Neural progenitor cell (in vitro differentiated cells): ENCODE results near the gene ABCG5. TPM values are rescaled to one million over a fixed set of nuclear protein-coding genes. Genes with fewer than 3 reads are reported as not detected.

Experiments used
- DNase-seq: peaks from one replicate; pipeline ENCODE4 v3.0.0-alpha.2; 2016; ENCODE audit warnings: low spot score
- H2AFZ ChIP-seq: fragments of 200-600 bp; sonication (generic); replicated peaks from 2 replicates; pipeline ENCODE4 v1.6.1; 2016; ENCODE audit warnings: antibody characterized with exemption
- H3F3A ChIP-seq: fragments of 200-600 bp; sonication (generic); 2 replicates; pipeline ENCODE4 v1.6.1; 2016; ENCODE audit warnings: antibody characterized with exemption, low read depth
- H3K27ac ChIP-seq: fragments of 200-600 bp; sonication (generic); 2 replicates; pipeline ENCODE4 v1.5.1; 2016; ENCODE audit warnings: mild to moderate bottlenecking
- H3K27me3 ChIP-seq: fragments of 200-600 bp; sonication (generic); 2 replicates; pipeline ENCODE4 v1.6.1; 2016; ENCODE audit warnings: mild to moderate bottlenecking, moderate library complexity
- H3K36me3 ChIP-seq: fragments of 200-600 bp; sonication (generic); 2 replicates; pipeline ENCODE4 v1.5.1; 2016
- H3K4me1 ChIP-seq: fragments of 200-600 bp; sonication (generic); 2 replicates; pipeline ENCODE4 v1.6.1; 2016; ENCODE audit warnings: mixed run types
- H3K4me2 ChIP-seq: fragments of 200-600 bp; sonication (generic); 2 replicates; pipeline ENCODE4 v1.6.1; 2016
- H3K4me3 ChIP-seq: fragments of 200-600 bp; sonication (generic); 2 replicates; pipeline ENCODE4 v1.5.1; 2016
- H3K79me2 ChIP-seq: fragments of 200-600 bp; sonication (generic); 2 replicates; pipeline ENCODE4 v1.6.1; 2016; ENCODE audit warnings: low read depth
- H3K9ac ChIP-seq: fragments of 200-600 bp; sonication (generic); 2 replicates; pipeline ENCODE4 v1.6.1; 2016
- H3K9me3 ChIP-seq: fragments of 200-600 bp; sonication (generic); 2 replicates; pipeline ENCODE4 v1.5.1; 2016; ENCODE audit warnings: low read depth
- H4K20me1 ChIP-seq: fragments of 200-600 bp; sonication (generic); 2 replicates; pipeline ENCODE4 v1.6.1; 2016; ENCODE audit warnings: low read depth
- H3K27ac Mint-ChIP-seq: 3 replicates; pipeline ENCODE4 v1.8.0; 2021; ENCODE audit warnings: mixed read lengths
- H3K27me3 Mint-ChIP-seq: 2 replicates; pipeline ENCODE4 v1.8.0; 2022; ENCODE audit warnings: low read depth, mild to moderate bottlenecking, inconsistent platforms, moderate library complexity, mixed read lengths; ENCODE audit not compliant: insufficient read depth
- H3K36me3 Mint-ChIP-seq: 3 replicates; pipeline ENCODE4 v1.8.0; 2021; ENCODE audit warnings: mixed read lengths
- H3K4me1 Mint-ChIP-seq: 3 replicates; pipeline ENCODE4 v1.8.0; 2021; ENCODE audit warnings: mixed read lengths
- H3K4me3 Mint-ChIP-seq: 3 replicates; pipeline ENCODE4 v1.8.0; 2021; ENCODE audit warnings: mild to moderate bottlenecking, moderate library complexity, mixed read lengths
- H3K9me3 Mint-ChIP-seq: 3 replicates; pipeline ENCODE4 v1.8.0; 2020; ENCODE audit warnings: mixed read lengths
- CTCF ChIP-seq: fragments of 200-600 bp; sonication (generic); IDR thresholded peaks from 2 replicates; pipeline ENCODE4 v1.5.1; 2017; ENCODE audit warnings: antibody characterized with exemption, mild to moderate bottlenecking
- EZH2 ChIP-seq: fragments of 200-600 bp; sonication (generic); IDR thresholded peaks from 2 replicates; pipeline ENCODE4 v1.6.1; 2017; ENCODE audit warnings: antibody characterized with exemption, mild to moderate bottlenecking, moderate library complexity
- EZH2phosphoT487 ChIP-seq: fragments of 200-600 bp; sonication (generic); IDR thresholded peaks from 2 replicates; pipeline ENCODE4 v1.6.1; 2017; ENCODE audit warnings: antibody characterized with exemption
- small RNA-seq: library from RNA; depleted of rRNA; stranded (forward); fragments of <200 nt; gene quantifications from one replicate; pipeline ENCODE3, GENCODE V24; 2015
- total RNA-seq: library from RNA; depleted of rRNA; stranded (reverse); fragments of >200 nt; gene quantifications from 2 replicates; pipeline ENCODE4 v1.2.3, GENCODE V29; 2015; ENCODE audit warnings: low replicate concordance

ABCG5 gene
- total RNA-seq, 1 donor from 2014 or later: not detected

GRCh38 chr2:43763091-43763490 is 75.5 kb downstream of the ABCG5 start:
- no peaks in the 10 kb centered on the region for H3K36me3 ChIP-seq
- TF ChIP-seq CTCF: no peak
- no peak for TF ChIP-seq EZH2
- TF ChIP-seq EZH2phosphoT487: no peak
- H2AFZ ChIP-seq: no peak overlapping the region
- H3K79me2 ChIP-seq: no peaks in the 10 kb centered on the region
- Mint-ChIP-seq H3K27ac (no peak overlapping the region), H3K4me3 (no peak overlapping the region), H3K9me3 (no peaks in the 10 kb centered on the region), H3K4me1 (no peaks in the 10 kb centered on the region), H3K36me3 (no peaks in the 10 kb centered on the region), H3K27me3 (peaks cover 2% of the 10 kb centered on the region)
- no peak overlapping the region for H3K9ac ChIP-seq
- H3K27me3 ChIP-seq: no peaks in the 10 kb centered on the region
- H4K20me1 ChIP-seq: no peaks in the 10 kb centered on the region
- no peak overlapping the region for H3K4me3 ChIP-seq
- H3K4me2 ChIP-seq: no peak overlapping the region
- DNase-seq: no peak
- no peaks in the 10 kb centered on the region for H3F3A ChIP-seq
- H3K27ac ChIP-seq: no peak overlapping the region
- no peaks in the 10 kb centered on the region for H3K4me1 ChIP-seq
- H3K9me3 ChIP-seq: no peaks in the 10 kb centered on the region

Small RNA genes lying within 50 kb of the gene (small RNA-seq; reads per million reads assigned to genes)
- not detected for gene RN7SKP66

Other genes starting within 250 kb of the ABCG5 start
- gene THADA, start 242.8 kb downstream of the ABCG5 start, total RNA-seq: 20.5 and 29.3 TPM in 2 replicates
- gene PLEKHH2, start 201.6 kb downstream of the ABCG5 start, total RNA-seq: 7.9 and 11.2 TPM in 2 replicates
- 0.12 TPM in 1 of 2 replicates, not detected in the other for gene C1GALT1C1L, start 162.4 kb downstream of the ABCG5 start, total RNA-seq
- gene DYNC2LI1, start 64.8 kb downstream of the ABCG5 start, total RNA-seq: 37.6 and 92.1 TPM in 2 replicates
- gene ABCG8, start 132 bp upstream of the ABCG5 start, total RNA-seq: not detected in 2 replicates
- gene LRPPRC, start 157.2 kb upstream of the ABCG5 start, total RNA-seq: 121 and 214 TPM in 2 replicates